Neutrophil (primary cell): Measurements from ENCODE around the gene SESN1.

Experiments used
- H3K27ac ChIP-seq: fragments of 200-600 bp; sonication (generic); 2 replicates; pipeline ENCODE4 v1.5.1; 2016; ENCODE audit warnings: mild to moderate bottlenecking, moderate library complexity
- H3K27me3 ChIP-seq: fragments of 200-600 bp; sonication (generic); 2 replicates; pipeline ENCODE4 v1.6.0; 2016; ENCODE audit warnings: mild to moderate bottlenecking
- H3K36me3 ChIP-seq: fragments of 200-600 bp; sonication (generic); 2 replicates; pipeline ENCODE4 v1.5.1; 2017
- H3K4me1 ChIP-seq, 2 experiments: fragments of 200-600 bp in 1 of 2; sonication (generic) in 1 of 2; 1 replicate in 1 of 2; 2 replicates in 1 of 2; pipeline versions ENCODE4 v1.5.1 to v1.6.1; 2013 to 2016; ENCODE audit warnings: low read depth in 1 of 2, low read length in 1 of 2, mild to moderate bottlenecking in 1 of 2, moderate library complexity in 1 of 2; ENCODE audit not compliant: control insufficient read depth in 1 of 2, insufficient read depth in 1 of 2
- H3K4me3 ChIP-seq, 2 experiments: fragments of 200-600 bp in 1 of 2; sonication (generic) in 1 of 2; 1 replicate in 1 of 2; 2 replicates in 1 of 2; pipeline ENCODE4 v1.5.1; 2013 to 2016; ENCODE audit warnings: low read depth in 1 of 2, low read length in 1 of 2, mild to moderate bottlenecking in 1 of 2, moderate library complexity in 1 of 2
- H3K9me3 ChIP-seq: fragments of 200-600 bp; sonication (generic); 2 replicates; pipeline ENCODE4 v1.5.1; 2016
- CTCF ChIP-seq: fragments of 200-600 bp; sonication (generic); IDR thresholded peaks from 2 replicates; pipeline ENCODE4 v1.5.1; 2016; ENCODE audit warnings: antibody characterized with exemption

The SESN1 gene

DNA sequence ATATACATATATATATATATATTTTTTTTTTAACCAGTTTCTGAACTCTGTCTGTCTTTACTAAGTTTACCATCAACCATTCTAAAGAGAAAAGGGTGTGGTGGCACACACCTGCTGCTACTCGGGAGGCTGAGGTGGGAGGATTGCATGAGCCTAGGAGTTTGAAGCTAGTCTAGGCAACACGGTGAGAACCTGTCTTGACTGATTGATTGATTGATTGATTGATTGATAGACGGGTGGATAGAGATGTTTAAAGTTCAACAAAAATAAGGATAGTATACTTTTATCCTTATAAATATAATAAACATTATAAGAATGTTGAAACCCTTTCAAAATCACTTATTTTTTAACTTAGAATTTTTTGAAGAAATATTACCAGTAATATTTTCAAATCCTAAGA, 30.9 kb upstream of the SESN1 start:
- Histone ChIP-seq H3K9me3 (no peaks in the 10 kb centered on the region), H3K4me1 (peaks cover 8 to 9% of the 10 kb centered on the region in 2 experiments), H3K4me3 (no peak overlapping the region), H3K27me3 (no peaks in the 10 kb centered on the region), H3K27ac (no peak overlapping the region), H3K36me3 (no peaks in the 10 kb centered on the region)
- TF ChIP-seq CTCF: no peak

GRCh38 chr6:109124219-109124618, 29.6 kb upstream of the SESN1 start:
- H3K27ac ChIP-seq: no peak overlapping the region
- H3K36me3 ChIP-seq: no peaks in the 10 kb centered on the region
- no peaks in the 10 kb centered on the region for H3K27me3 ChIP-seq
- H3K9me3 ChIP-seq: no peaks in the 10 kb centered on the region
- H3K4me1 ChIP-seq: peaks cover 12 to 16% of the 10 kb centered on the region in 2 experiments
- no peak for TF ChIP-seq CTCF
- H3K4me3 ChIP-seq: no peak overlapping the region

GRCh38 chr6:109121411-109121810, 26.8 kb upstream of the SESN1 start:
- no peak overlapping the region for H3K4me3 ChIP-seq
- no peak for TF ChIP-seq CTCF
- H3K9me3 ChIP-seq: no peaks in the 10 kb centered on the region
- peak overlapping the region; percentile 26 for H3K27ac ChIP-seq
- H3K27me3 ChIP-seq: no peaks in the 10 kb centered on the region
- H3K4me1 ChIP-seq: peaks cover 12 to 21% of the 10 kb centered on the region in 2 experiments
- no peaks in the 10 kb centered on the region for H3K36me3 ChIP-seq

DNA sequence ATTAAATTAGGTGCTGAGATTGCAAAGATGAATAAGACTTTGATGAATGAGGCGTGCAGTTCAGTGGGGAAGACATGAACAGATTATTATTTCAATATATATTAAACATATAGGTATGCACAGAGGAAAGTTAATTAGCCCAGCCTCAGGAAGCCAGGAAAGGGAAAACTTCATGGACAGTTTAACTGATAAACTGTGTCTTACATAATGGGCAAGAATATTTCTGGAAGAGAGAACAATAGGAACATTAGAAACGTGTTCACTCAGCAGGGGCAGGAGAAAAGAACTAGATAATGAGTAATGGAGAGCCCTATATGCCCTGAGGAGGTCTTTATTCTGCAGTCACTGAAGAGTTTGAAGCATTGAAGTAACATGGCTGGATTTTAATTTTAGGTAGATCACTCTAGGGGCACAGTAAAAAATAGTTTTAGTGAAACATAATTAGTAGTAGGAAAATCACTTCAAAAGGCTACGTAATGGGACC, 24.3 kb upstream of the SESN1 start:
- Histone ChIP-seq H3K36me3 (no peaks in the 10 kb centered on the region), H3K4me1 (peaks cover 12 to 21% of the 10 kb centered on the region in 2 experiments), H3K9me3 (no peaks in the 10 kb centered on the region), H3K27ac (no peak overlapping the region), H3K27me3 (no peaks in the 10 kb centered on the region), H3K4me3 (no peak overlapping the region)
- no peak for TF ChIP-seq CTCF

- Histone ChIP-seq H3K4me3 (no peak overlapping the region), H3K9me3 (no peaks in the 10 kb centered on the region), H3K4me1 (peaks cover 12 to 21% of the 10 kb centered on the region in 2 experiments), H3K27me3 (no peaks in the 10 kb centered on the region), H3K27ac (no peak overlapping the region), H3K36me3 (no peaks in the 10 kb centered on the region)
- no peak for TF ChIP-seq CTCF
These were observed 23.7 kb upstream of the SESN1 start for GRCh38 chr6:109118337-109118736.
